HG02623 (cell line): Measurements from ENCODE around the gene NCOA5.
A peak's percentile ranks its signal among the peaks of the same experiment; 100 is the strongest.

Experiments used
- ATAC-seq: cut with Tn5 transposase; IDR thresholded peaks from one replicate; pipeline ENCODE4 v1.9.1; 2021; ENCODE audit warnings: moderate library complexity; ENCODE audit not compliant: unreplicated experiment

Gene NCOA5

GRCh38 chr20:46089417-46090388 is at the start of gene NCOA5:
NCOA5 (minus strand) TSS chr20:46089962; CDS start chr20:46079424, 10,538 bp downstream.
- peak; percentile 79 for ATAC-seq

DNA sequence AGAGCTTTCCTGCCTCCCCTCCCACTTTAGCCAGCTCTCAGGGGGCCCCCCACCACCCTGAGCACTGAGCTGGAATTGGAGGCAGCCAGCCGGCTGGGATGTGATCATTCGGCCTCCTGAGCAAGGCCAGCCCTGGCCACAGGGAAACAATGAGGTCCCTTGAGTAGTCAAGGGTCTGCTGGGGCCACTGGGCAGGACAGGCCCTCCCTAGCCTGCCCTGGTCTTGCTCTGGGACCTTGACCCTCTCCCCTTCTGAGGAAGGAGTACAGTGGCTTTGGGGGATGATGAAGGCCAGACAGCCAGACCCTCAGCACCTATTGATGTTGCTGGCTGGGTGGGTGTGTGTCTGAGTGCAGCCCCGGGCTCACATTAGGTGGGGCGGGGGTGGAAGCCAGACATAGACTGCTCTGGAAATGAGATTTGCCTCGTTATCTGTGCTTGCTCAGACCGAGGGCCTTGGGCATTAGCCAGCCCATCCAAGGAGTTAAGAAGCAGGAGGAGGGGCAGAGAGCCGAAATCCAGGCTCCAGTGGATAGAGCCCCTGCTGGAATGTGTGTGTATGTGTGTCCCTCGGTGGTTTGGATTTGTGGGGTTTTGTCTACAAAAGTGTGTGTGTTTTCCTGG is 49.6 kb upstream of the NCOA5 start:
- no peak for ATAC-seq

GRCh38 chr20:46137816-46138215 is 48.1 kb upstream of the NCOA5 start:
- ATAC-seq: no peak

DNA sequence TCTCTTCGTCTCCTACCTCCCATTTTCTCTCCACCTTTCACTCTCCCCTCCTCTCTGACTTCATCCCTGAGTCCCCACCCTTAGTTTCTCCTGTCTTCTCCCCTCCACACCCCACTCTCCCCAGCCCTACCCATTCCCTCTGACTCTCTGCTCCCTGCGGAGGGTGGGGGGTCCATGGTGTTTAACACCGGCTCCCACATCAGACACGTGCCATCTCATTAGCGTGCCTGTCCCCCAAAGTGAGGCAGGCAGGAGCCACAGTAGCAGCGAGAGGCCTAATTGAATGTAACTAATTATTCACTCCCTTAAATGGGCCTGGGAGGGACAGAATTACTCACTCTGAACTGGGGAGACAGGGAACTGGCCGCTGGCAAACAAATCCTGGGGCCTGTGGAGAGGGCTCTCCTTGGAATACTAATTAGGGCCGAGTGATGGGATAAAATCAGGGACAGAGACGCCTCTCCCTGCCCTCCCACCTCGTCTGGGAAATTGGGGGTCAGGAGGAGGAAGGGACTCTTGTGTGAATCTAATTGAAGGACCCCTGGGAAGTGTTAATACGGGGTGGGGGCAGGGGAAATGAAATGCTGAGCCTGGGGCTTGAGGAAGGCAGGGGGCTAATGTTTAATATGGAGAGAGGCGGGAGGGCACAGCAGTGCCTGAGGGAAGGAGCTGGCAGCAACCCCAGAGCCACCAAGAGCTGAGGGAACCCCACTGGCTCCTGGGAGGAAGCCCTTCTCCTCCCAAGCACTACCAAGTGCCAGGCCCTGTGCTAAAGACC is 46.3 kb upstream of the NCOA5 start:
- no peak for ATAC-seq

DNA sequence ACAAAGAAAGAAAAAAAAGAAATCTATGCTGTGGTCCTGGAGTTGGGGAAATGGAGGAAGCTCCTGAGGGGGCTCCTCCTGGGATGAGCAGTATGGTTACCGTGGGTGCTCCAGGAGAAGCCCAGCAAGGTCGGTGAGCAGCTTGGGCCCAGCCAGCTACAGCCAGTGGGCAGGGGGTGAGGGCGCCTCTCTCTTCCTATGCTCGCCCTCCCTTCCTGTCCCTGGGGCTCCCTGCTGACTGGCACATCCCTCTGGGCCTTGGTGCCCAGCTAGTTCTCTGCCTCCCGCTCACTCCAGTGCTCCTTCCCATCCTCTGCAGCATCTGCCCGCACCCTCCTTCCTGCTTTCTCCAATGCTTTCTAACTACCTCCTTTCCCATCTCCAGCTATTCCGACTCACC is 45.0 kb upstream of the NCOA5 start:
- ATAC-seq: no peak

GRCh38 chr20:46133886-46134654 is 44.3 kb upstream of the NCOA5 start:
- no peak for ATAC-seq

- ATAC-seq: no peak
Observed at GRCh38 chr20:46132705-46133120, 43.0 kb upstream of the NCOA5 start.

- ATAC-seq: no peak
Observed at GRCh38 chr20:46131396-46131795, 41.6 kb upstream of the NCOA5 start.

DNA sequence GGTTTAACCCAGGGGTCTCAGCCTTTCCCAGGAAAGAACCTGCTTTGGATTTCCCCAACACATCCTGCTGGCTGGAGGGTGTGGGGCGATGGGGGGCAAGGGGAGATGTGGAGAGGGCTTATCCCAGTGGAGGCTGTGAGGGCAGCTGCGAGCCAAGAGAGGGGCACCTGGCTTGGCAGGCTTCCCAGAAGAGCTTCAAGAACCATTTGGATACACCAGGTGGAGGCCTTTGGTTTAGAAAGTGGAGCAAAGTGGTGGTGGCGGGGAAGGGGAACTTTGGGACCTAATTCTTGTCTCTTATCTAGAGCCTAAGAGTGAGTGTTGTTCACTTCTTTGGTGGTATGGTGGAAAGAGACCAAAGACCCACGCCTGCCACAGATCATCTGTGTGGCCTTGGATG is 40.8 kb upstream of the NCOA5 start:
- no peak for ATAC-seq

DNA sequence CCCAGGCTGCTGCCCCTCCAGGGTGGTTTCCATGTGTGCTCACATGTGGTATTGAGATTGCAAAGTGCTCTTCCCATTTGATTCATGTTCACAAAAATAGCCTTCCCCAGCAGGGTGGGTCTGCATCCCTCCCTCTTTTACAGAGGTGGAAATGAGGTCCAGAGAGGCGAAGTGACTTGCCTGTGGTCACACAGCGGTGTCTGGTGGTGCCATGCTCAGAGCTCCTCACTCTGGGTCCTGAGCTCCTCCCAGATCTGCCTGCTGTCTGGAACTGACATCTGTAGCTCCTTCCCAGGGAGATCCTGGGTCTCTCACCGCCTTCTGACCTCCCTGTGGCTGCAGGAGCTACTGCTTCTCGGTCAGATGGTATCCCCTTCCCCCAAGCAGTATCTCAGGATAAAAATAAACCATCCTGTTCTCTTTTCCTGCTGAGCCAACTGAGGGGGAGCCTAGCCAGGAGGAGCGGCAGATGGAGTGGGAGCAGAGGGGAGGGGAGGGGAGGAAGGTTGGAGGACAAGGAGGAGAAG is 40.3 kb upstream of the NCOA5 start:
- ATAC-seq: no peak

DNA sequence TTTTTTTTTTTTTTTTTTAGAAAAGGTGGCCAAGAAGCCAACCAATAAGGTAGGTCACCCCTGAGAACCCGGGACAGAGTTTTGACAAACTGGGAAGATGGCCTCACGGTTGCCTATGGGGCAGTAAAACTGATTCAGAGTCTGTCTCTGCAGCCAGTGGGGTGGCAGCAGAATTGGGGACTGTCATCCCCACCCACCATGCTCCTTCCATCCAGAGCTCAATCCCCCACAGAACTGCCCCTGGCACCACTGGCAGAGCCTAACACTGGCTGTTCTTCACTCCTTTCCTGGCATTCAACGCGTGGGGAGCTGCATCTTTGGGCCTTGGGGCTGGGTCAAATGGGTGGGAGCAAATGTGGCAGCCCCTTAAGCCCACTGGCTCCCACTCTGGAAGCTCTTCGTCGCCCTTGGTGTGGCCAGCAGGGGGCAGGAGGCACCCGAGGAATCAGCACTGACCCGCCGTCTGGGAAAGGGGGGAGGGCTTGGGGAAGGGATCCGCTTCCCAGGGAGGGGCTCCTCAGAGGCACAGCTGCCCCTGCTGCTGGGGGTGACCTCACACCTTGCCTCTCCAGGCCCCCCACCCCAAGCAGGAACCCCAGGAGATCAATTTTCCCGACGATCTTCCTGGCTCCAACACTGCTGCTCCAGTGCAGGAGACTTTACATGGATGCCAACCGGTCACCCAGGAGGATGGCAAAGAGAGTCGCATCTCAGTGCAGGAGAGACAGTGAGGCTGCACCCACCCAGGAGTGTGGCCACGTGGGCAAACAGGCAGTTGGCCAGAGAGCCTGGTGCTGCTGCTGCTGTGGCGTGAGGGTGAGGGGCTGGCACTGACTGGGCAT is 38.8 kb upstream of the NCOA5 start:
- ATAC-seq: no peak

DNA sequence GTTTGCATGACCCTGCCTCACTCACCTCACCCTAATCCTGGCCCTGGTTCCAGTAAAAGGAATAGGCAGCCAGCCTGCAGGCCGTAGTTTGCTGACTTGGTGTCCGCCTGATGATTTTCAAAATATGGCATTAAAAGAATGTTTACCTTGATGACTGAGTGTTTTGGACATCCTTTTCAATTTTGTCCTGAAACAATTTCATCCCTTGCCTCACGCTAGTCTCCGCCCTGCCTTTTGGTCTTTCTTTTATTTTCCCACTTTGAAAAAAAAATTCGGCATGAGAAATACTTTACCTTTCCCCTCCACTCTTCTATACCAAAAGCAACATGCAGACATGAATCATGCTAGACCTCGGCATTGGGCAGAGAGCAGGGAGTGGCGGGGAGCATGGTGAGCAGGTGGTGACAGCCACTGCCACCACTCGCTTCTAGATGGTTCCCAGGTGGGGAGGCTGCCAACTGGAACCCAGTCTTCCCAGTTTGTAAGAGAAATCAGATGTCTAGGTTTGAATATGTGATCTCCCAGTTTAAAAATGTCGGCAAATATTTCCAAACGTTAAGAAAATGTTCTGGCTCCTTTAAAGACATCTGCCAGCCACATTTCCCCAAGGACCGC is 37.7 kb upstream of the NCOA5 start:
- ATAC-seq: no peak

DNA sequence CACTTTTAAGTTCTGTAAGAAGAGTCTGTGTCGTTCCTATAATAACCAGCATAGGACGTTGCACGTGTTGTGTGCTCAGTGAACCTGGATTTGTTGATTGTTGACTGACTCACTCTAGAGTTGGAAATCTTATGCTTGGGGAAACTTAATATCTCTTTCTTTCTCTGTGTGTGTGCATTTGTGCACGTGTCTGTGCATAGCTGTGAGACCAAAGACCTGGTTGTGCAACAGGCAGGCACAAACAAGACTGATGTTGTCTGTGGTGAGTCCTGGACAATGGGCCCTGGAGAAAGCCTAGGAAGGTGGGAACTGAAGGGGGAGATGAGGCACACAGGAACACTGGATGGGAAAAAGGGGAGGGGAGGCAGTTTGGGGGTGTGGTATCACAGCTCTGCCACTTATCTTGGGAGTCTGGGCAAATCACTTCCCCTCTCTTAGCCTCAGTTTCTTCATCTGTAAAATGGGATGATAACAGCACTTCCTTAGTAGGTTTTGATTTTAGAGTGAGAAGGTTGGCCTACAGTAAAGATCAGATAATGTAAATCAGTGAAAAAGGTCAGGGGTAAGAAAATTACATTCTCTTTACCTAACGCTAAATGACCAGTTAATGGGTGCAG is 36.8 kb upstream of the NCOA5 start:
- no peak for ATAC-seq

DNA sequence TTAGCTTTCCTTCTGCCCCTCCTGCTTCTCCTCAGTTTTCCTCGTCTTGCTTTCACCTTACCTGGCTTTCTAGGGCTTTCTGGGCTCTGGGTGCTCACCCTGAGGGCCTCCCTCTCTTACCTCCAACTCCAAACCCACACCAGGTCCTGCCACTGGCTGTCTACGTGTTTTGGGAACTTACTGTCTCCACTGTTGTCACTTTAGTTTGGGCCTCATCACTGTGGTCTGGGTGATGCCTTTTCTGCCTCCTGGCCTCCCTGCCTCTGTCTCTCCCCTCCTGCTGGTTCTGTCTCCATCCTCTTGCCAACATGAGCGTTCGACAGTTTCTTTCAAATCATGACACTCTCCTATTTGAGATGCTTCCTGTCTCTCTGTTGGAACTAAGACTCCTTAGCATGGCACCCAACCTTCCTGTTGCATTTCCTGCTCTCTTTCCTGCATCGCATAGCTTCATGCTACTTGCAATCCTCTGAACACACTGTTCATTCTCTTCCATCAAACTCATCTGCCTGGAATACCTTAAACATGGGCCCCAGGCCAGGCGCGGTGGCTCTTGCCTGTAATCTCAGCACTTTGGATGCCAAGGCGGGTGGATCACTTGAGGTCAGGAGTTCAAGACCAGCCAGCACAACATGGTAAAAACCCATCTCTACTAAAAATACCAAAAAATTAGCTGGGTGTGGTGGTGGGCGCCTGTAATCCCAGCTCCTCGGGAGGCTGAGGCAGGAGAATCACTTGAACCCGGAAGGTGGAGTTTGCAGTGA is 33.9 kb upstream of the NCOA5 start:
- ATAC-seq: no peak

DNA sequence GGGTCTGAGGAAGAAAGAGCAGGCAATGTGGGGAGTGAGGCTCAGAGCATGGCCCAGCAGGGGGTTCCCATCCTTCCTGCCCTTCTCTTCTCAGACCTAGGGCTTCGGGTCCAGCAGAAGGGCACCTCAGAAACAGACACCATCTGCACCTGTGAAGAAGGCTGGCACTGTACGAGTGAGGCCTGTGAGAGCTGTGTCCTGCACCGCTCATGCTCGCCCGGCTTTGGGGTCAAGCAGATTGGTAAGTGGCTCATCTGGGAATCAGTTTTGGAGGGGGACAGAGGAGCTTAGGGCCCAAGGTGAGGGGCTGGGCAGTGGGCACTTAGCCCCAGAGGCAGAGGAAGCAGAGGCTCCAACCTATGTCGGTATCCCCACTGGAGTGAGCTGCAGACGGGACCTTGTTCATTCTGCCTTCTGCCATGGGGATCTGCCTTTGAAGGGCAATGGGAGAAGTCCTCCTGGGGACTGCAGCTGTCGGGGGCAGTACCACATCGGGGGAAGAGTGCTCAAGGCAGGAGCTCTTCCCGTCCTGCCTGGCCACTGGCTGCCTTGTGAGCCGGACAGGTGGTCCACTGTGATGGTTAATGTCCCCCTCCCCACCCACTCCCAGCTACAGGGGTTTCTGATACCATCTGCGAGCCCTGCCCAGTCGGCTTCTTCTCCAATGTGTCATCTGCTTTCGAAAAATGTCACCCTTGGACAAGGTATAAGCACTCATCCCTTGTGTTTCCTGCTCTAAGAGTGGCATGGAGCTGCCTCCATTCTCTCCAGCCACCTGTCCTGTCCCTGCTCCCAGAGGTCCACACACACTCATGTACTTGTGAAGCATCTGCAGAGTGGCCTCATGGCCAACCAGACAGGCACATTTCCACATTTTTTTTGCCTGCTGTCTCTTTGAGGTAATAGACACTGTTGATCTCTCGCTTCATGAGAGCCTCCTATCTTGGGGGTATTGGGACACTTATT is 33.0 kb upstream of the NCOA5 start:
- no peak for ATAC-seq

DNA sequence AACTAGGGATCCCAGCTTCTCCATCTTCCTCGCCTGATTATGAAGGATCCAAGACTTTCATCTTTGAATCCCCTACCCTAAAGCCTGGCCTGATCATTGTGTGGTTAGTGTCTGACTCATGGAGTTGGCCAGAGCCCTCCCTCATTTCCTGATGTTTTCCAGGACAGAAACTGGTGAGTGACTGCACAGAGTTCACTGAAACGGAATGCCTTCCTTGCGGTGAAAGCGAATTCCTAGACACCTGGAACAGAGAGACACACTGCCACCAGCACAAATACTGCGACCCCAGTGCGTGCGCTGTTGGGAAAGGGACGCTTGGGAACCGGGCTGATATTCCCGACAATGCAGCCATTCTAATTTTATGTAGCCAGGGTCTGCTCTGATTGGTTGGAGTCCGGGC is 32.3 kb upstream of the NCOA5 start:
- no peak for ATAC-seq
